Ramos (cell line): ENCODE results near the gene RANGAP1.
"Not testable (repeated sequence)": the region's sequence is repeated elsewhere in the genome, so short reads cannot be mapped to it uniquely, and the experiment has no call there.

ENCODE experiments used
- in situ Hi-C: fragments of 300-500 bp; cut with MboI; formaldehyde crosslinking; loops from one replicate; pipeline ENCODE4 v1.14.3; 2022; ENCODE audit warnings: low sequenced_read_pairs; ENCODE audit not compliant: unreplicated experiment

Gene RANGAP1

GRCh38 chr22:41261541-41262249, 24.3 kb downstream of the RANGAP1 start:
- in situ Hi-C loops: no loop called here

GRCh38 chr22:41260871-41261270, 25.1 kb downstream of the RANGAP1 start:
- in situ Hi-C loops: no loop called here

- in situ Hi-C loops: not testable (repeated sequence)
Observed at GRCh38 chr22:41259756-41260155, 26.2 kb downstream of the RANGAP1 start.

DNA sequence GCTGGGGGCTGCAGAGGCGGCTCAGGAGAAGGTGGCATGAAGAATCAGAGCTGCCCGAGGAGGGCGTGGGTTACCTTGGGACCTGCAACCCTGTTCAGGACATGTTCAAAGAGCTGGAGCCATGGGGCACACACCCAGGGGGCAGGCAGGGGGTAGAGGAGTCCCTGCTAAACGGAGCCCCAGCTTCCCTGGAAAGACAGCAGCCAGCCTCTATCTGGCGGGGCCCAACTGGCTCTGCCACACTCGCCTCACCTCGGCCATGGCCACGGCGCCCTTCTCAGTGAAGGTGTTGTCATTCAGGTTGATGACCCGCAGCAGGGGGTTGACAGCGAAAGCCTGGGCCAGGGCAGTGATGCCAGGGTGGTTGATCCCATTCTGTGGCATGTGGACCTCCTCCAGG, 28.3 kb downstream of the RANGAP1 start:
- in situ Hi-C loops: no loop called here

DNA sequence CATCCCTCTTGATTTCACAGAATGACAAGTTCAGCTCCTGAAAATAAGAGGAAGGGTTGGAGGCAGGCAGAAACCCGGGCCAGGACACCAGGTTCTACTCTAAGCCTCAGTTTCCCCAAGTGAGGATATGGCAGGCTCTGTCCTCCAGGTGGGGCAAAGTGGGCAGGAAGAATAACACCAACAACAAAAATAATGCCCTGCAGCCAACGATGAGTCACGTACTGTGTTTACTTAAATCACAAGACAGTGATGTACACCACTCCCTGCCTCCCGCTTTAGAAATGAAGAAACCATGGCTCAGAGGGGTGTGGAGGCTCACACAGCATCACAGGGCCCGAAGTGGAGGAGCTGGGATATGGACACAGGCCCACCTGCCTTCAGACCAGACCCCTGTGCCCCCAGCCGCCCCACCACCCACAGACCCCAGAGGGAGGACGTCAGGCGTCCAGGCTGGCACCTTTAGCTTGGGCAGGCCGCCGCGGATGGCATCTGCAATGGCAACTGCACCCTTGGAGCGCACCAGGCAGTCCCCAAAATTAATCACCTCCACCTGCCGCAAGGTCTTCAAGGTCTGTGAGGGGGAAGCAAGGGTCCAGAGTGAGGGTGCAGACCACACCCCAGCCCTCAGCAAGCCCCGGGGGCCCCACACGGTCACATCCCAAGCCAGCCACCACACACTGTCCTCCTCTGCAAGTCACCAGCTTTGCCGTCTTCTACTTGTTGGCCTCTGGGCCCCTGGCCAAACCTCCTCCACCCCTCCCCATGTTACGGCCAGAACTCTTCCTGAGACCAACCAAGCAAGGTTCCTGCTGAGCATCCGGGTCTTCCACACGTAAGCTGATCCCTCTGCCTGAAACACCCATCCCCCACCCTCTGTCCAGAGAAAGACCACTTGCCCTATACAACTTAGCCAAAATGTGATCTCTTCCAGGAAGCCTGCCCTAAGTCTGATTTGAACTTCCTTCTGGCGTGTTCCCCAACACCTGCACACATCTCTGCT, 29.4 kb downstream of the RANGAP1 start:
- in situ Hi-C loops: no loop called here

DNA sequence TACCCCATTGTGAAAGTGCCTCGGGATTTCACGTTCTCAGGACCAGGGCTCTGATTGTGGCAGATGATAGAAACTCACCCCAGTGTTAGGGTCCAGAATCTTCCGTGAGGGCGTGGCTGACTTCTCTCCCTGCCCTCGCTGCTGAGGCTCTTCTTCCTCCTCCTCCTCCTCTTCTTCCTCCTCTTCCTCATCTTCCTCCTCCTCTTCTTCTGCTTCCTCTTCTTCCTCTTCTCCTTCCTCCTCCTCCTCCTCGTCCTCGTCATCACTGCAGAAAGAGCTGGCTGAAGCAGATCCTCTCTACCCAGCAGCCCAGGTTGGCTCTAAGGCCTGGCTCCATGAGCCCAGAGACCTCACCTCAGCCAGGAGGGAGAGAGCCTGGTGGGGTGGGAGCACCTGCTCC, 31.8 kb downstream of the RANGAP1 start:
- in situ Hi-C loops: no loop called here

- in situ Hi-C loops: no loop called here
Observed at GRCh38 chr22:41252365-41252764, 33.6 kb downstream of the RANGAP1 start.

- in situ Hi-C loops: no loop called here
Observed at GRCh38 chr22:41250127-41250526, 35.9 kb downstream of the RANGAP1 start.

DNA sequence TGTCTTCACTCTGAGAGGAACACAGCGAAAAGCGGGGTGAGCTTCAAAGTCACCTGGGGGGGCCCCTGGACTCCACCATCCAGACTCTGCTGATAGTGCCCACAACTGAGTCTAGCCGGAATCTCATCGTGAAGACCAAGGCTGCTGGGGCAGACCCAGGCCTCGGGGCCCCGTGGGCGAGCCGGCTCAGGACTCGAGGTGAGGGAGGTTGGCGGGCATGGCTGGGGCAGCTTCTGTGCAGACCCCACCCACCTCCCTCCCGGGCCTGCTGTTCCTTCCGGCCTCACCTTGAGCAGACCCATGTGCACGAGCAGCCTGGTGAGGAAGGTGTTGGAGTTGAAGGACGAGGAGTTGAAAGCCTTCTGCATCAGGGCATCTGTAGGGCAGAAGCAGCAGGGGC, 36.5 kb downstream of the RANGAP1 start:
- in situ Hi-C loops: no loop called here

- in situ Hi-C loops: no loop called here
Observed at GRCh38 chr22:41248758-41249157, 37.2 kb downstream of the RANGAP1 start.

GRCh38 chr22:41248314-41248713, 37.7 kb downstream of the RANGAP1 start:
- in situ Hi-C loops: no loop called here

- in situ Hi-C loops: no loop called here
Observed at GRCh38 chr22:41247703-41248102, 38.3 kb downstream of the RANGAP1 start.

DNA sequence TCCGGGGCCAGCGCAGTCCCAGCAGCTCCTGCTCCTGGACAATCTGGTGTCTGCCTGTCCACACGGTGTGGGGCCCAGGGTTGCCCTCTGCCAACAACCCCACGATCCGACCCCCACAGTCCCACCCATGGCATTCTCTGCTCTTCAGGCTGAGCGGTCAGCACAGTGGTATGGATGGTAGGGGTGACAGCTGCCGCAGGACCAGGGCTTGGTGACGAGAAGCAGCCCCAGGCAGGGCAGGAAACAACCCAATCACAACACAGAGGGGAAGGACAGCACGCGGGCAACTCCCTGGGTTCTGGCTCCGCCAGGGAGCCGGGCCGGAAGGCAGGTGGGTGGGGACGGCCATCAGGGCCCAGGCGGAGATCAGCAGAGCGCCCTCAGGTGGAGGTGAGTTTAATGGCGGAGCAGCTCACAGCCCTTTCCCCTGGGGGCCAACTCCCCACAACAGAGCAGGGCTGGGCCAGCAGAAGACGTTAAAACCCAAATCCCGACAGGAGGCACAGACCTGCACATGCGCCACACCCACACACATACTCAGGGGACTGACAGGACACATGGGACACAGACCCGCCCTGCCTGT, 40.0 kb downstream of the RANGAP1 start:
- in situ Hi-C loops: no loop called here

DNA sequence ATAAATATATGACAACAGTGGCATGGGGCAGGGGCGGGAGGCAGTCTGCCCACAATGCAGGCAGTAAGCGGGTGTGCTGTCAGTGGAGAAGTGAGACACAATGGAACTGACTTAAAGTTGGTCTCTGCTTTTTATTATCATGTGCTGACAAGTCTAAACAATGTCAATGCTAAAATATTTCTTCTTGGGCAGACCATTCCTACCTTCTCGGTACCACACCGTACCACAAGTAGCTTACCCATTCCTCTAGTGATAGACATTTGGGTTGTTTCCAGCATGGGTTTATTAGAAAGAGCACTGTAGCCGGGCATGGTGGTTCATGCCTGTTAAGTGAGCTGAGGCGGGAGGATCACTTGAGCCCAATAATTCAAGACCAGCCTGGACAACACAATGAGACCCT, 42.6 kb downstream of the RANGAP1 start:
- in situ Hi-C loops: no loop called here

DNA sequence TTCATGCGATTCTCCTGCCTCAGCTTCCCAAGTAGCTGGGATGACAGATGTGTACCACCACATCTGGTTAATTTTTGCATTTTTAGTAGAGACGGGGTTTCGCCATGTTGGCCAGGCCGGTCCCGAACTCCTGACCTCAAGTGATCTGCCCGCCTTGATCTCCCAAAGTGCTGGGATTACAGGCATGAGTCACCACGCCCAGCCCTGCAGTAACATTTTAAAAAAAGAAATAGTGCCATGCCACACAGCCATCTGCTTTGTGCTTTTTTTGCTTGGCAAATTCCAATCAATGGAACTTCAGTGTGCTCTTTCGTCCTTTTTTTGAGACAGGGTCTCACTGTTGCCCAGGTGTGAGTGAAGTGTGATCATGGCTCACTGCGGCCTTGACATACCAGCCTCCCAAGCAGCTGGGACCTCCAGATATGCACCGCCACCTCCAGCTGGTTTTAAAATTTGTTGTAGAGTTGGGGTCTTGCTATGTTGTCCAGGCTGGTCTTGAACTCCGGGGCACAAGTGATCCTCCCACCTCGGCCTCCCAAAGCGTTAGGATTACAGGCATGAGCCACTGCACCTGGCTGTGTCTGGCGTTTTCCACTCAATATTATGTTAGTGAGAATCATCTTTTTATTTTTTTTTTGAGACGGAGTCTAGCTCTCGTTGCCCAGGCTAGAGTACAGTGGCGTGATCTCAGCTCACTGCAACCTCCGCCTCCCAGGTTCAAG, 43.4 kb downstream of the RANGAP1 start:
- in situ Hi-C loops: no loop called here

- in situ Hi-C loops: no loop called here
Observed at GRCh38 chr22:41241133-41241676, 44.8 kb downstream of the RANGAP1 start.

DNA sequence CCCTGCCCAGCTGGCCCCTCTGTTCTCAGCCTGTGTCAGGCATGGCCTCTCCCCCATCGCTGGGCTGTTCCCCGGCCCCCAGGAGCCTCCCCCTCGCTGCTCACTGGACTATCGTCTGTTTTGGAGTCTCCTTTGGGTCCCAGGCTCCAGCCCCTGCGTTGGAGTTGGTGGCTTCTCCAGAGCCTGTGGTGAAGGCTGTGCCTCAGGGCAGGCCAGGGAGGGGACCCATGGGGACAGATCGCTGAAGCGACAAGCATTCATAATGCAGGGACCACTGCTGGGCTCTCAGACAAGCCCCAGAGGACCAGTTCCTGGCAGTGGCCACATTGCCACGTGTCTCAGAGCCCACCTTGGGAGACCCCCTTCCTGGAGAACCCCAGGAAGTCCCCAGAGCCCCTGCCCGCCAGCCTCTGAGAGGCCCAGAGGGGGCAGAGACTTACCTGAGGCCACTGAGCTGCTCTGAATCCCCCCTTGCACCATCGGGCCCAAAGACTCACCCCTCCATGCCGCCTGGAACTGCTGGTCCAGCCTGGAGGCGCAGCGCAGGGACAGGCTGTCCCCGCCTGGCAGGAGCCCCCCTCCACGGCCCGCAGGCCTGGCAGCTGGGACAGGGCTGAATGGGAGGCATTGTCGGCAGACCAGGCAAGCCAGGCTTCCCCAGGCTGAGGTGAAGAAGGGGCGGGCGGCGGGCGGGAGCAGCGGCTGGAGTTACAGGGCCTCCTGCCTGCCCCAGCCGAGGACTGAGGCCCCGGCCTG, 45.4 kb downstream of the RANGAP1 start, which contains the start of gene CHADL:
Gene CHADL (minus strand): TSS at position 555 of the 756 bp plus-strand sequence. CDS start 50 bp downstream, at position 505.
- in situ Hi-C loops: no loop called here

- in situ Hi-C loops: no loop called here
Observed at GRCh38 chr22:41239443-41240128, 46.4 kb downstream of the RANGAP1 start.
